HG02763 (cell line): ENCODE measurements around the gene LPCAT1.
"Not testable (repeated sequence)": the region's sequence is repeated elsewhere in the genome, so short reads cannot be mapped to it uniquely, and the experiment has no call there.

Experiments
- ATAC-seq: cut with Tn5 transposase; IDR thresholded peaks from one replicate; pipeline ENCODE4 v1.9.1; 2021; ENCODE audit warnings: mild to moderate bottlenecking, moderate library complexity; ENCODE audit not compliant: unreplicated experiment

Gene LPCAT1

DNA sequence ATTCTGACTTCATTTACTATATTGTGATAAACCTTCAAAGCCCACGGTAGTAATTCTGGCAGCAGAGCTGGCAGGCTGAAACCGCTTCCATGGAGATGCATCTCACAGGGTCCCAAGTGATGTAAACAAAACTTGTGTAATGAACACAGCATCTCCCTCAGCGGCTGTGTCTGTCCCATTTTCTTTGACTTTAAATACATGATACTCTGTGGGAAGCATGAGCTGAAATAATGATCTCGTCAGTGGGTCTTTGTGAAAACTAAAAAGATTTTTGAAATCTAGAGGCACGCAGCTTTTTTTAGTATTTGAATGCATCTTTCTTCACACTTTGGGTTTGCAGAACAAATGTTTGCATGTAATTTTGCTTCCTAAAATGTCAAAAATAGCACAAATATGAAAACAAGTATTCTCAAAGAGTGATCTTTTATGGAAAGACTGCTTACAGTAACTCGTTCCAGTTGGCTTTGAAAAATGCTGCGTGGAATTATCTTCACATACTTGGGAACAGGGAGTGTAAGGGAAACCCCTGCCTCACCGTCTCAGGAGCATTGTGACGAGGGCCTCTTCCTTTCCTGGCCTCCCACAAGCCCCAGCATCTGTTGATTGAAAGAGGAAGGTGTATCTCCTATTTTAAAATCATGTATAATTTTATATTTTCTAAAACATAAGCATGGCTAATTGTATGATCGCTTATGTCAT, 18.1 kb upstream of the LPCAT1 start:
- no peak for ATAC-seq

DNA sequence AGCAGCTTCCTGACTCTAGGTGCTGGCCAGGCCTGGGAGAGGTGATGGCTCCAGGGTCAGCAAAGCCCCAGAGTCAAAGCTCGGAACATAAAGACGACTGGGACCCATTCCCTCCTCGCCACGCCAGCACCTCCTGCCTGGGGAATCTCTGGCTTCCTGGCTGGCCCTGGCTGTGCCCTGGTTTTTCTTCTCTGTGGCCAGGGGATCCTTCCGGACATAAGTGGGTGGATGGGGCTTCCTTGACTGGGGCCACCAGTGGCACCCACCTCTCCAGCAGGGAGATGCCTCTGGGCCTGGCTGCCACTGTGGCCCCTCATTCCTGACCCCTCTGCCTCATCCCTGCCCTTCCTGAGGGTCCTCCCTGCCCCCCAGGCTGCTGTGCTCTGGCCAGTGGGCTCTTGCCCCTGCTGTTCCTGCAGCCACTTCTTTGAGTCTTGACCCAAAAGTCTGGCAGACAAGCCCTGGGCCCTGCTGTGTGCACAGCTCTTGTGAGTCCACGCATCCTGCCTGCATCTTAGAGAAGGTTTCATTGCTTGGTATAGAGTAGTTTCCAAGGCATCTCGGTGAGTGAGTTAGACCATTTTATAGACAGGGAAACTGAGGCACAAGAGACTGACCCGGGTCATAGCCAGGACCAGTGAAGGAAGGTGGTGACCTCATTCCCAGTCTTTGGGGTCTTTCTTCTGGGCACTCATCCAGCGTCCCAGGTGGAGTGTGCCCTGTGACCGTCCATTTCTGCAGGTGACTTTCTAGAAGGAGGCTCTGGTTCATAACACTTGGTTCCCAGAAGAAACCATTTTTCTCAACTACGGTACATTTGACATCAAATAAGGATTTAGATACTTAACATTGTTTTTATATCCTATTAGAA, 17.3 kb upstream of the LPCAT1 start:
- no peak for ATAC-seq

DNA sequence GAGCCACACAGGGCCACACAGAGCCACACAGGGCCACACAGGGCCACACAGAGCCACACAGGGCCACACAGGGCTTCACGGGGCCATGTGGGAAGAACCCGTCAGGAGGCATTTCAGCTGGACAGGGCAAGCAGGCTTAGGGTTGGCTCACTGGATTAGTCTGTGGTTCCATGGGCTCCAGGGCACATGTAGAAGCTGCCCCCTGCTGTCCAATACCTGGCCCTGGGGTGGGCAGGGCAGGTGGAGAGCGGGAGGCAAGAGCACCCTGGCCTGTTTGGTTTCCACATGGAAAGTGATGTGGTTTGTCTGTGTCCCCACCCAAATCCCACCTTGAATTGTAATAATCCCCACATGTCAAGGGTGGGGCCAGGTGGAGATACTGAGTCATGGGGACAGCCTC, 16.4 kb upstream of the LPCAT1 start:
- ATAC-seq, result no peak

DNA sequence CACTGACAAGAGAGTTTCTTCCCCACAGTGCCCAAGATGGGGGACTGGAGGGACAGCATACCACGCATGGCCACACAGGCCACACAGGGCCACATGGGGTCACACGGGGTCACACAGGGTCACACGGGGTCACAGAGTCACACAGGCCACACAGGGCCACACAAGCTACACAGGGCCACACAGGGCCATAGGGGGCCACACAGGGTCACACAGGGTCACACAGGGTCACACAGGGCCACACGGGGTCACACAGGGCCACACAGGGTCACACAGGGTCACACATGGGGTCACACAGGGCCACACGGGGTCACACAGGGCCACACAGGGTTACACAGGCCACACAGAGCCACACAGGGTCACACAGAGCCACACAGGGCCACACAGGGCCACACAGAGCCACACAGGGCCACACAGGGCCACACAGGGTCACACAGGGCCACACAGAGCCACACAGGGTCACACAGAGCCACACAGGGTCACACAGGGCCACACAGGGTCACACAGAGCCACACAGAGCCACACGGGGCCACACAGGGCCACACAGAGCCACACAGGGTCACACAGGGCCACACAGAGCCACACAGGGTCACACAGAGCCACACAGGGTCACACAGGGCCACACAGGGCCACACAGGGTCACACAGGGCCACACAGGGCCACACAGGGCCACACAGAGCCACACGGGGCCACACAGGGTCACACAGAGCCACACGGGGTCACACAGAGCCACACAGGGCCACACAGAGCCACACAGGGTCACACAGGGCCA, 15.8 kb upstream of the LPCAT1 start:
- not testable (repeated sequence) for ATAC-seq

DNA sequence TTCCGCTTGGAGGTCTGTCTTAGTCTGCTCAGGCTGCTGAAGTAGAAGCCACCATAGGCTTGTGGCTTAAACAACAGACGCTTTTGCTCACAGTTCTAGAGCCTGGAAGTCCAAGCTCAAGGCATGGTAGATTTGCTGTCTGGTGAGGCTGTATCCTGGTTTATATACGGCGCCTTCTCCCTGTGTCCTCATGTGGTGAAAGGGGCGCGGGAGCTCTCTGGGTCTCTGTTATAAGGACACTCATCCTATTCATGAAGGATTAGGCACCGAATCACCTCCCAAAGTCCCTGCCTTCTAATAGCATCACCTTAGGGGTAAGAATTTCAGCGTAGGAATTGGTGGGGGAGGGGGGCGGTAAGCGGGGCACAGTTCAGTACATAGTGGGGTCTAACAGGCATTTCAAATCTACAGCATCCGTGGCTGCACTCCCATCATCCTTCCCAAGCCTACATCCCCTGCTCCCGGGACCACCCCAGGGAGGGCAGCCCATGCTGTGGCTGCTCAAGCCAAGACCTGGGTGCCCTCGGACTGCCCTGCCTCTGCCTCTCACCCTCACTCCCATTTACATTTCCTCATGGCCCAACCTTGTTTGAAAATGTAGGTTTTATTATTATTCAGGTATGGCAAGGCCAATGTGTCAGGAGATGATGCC, 15.1 kb upstream of the LPCAT1 start:
- ATAC-seq, result no peak

DNA sequence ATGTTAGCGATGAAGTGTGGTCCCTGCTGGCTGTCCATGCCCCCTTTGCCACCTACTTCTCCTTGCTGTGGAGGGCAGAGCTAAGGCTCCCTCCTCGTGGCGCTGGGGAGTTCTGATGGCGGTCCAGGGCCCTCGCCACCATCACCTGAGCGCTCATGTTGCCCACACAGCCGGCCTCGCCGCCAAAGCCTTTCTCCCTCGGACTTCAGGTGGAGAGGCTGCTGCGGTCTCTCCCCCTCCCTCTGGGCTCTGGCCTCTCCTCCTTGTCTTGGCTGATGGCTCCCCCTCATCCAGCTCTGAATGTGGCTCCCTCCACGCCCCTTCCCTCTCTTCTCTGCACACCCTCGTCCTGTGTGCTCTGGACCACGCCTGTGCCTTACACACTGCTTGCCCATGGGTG, 14.5 kb upstream of the LPCAT1 start:
- ATAC-seq, result no peak

DNA sequence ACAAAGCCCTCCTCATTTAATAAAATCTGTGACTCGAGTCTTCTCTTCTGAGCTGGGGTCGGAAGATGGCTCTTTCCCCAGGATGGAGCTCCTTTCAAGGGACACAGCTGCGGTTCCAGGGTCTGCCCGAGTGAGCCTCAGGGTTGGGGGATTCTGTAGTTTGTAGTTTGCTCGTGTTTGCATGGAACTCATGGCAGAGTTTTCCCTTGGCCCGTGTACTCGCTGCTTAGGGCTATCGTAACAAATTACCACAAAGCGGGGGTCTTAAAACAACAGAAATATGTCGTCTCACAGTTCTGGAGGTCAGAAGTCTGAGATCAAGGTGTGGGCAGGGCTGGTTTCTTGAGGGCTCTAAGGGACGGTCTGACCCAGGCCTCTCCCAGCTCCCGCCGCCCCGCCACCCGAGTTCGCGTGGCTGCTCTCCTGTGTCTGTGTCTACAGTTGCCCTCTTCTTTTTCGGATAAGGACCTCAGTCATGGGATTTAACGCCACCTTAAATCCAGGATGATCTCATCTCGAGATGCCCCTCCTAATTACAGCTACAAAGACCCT, 13.9 kb upstream of the LPCAT1 start:
- ATAC-seq, result no peak

DNA sequence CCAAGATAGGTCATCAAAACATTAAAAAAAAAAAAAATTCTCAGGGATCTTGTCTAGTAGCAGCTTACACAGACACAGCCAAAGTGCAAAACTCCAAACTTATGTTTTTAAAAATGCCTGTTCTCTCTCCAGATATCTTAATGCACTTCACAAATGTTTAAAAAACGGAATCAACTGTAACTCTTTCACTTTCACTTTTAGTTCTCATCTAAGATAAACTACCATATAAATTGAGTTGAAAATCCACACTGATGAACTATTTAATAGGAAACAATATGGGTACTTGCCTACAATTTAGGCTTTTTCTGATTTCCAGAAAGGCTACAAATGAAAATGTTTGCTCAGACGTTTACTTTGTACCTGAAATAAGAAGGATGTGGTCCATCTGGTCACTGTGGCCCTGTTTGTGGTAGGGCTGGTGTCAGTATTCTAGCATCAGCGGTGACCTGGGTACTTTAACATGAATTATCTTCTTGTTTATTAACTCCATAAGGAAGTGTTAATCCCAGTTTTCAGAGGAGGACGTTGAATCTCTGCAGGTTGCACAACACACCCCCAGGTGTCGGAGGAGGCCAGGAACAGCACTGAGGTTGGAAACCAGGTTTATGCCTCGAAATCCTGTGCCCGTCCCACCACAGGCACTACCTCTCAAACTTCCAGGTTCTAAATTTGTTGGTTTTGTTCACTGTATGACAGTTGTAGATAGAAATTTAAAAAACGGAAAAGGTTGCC, 13.3 kb upstream of the LPCAT1 start:
- no peak for ATAC-seq

DNA sequence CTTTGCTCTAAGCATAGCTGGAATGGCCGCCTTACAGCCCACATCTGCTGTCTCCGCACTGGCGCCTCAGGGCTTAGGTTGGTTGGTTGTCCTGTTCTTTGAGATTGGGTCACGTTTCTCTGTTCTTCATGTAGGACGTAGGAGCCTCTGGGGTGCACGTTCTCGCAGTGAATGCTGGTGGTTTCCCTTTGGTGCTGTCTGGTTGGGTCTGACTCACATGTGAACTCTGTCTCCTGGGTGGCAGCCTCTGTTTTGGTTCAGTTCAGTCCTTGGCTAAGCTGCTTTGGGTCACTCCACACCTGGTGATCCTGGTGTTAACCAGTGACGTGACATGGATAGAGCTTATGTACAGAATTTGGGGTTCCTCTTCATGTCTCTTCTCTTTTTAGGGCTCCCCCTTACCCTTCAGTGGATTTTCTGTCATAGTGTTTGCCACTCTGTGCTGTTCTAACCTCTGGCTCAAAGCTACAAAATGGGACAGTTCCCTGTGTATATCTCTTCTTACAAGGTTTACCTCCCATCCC, 12.6 kb upstream of the LPCAT1 start:
- ATAC-seq, result peak; percentile 96

DNA sequence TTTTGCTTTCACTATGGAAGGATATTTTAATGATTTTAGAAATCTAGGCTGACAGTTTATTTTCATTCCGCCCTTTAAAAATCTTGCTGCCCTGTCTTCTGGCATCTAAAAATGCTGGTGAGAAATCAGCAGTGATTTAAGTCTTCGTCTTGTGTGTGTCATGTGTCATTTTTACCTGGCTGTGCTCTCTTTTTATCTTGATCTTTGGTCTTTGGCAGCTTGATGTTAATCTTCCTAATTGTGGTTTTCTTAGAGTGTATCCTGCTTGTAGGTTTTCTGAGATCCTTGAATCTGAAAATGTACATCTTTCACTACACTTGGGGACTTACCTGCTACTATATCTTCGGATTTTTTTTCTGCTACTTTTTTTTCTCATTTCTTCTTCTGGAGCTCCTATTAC, 11.9 kb upstream of the LPCAT1 start:
- ATAC-seq, result no peak

DNA sequence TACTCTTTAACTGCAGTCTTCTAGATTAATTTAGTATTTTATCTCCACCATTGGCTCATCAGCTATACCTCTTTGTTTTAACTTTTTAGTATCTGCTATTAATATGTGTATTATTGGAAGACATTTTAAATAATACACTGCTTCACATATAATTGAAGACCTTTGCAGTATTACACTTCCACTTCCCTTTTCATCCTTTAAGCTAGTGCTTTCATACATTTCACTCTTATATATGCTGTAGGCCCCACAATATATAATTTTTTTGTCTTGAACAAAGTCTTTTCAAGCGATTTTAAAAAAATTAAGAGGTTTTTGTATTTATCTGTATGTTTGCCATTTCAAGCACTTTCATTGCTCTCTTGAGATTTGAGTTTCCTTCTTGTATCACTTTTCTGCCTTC, 8.6 kb upstream of the LPCAT1 start:
- no peak for ATAC-seq

DNA sequence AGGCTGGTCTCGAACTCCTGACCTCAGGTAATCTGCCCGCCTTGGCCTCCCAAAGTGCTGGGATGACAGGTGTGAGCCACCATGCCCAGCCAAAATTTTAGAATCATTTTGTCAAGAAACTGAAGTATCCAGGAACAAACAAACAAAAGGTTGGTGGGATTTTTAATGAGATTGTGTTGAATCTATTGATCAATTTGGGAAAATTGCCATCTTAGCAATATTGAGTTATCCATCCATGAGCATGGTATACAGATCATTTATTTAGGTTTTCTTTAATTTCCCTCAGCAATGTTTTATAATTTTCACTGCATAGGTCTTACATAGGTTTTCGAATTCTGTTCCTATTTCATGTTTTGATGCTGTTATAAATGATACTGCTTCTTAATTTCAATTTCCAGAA, 5.7 kb upstream of the LPCAT1 start:
- ATAC-seq, result no peak

DNA sequence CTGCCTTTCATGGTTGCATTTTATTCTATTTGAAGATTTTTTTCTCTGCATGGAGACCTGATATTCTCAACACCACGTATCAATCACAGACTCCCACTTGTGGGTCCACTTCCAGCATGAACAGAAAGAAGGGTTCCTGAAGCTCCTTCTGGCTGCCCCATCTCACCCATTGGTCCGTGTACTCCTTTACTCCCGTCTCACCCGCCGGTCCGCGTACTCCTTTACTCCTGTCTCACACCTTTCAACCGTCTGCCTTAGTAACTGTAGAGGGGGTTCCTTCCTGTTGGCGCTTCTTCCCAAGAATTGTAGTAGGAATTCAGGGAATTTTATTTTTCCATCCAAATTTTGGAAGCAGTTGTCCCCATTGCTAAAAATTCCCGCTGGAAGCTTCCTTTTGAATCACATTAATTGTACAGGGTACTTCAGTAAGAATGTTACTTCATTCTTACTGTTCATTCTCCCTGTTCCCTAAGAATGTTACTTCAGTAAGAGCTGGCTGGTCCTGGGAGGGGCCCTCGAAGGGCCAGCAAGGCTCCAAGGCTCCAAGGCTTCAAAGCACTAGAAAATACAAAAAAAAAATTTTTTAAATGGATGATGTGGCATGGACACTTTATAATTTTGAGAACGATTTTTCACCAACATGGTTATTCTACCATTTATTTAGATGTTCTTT, 3.9 kb upstream of the LPCAT1 start:
- ATAC-seq, result no peak

DNA sequence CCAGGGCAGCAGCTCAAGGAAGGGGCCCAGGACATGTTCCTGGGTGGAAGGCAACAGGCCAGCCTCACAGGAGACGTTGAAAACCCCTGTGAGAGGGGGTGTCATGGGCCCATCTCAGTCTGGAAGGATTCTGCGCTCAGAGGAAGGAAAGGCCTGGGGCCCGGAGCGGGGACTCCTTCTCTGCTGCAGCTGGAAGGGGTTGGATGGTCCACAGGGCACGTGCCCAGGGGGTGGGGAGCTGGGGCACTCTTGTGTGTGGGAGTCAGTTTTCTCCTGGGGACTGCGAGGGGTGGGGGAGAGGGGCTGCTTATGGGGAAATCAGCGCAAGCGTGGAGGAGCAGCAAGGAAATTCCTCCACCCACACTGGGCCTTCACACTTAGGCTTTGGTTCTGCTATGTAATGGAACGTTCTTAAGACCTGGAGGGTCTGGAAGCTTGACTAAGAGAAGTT, 2.9 kb upstream of the LPCAT1 start:
- ATAC-seq, result no peak

DNA sequence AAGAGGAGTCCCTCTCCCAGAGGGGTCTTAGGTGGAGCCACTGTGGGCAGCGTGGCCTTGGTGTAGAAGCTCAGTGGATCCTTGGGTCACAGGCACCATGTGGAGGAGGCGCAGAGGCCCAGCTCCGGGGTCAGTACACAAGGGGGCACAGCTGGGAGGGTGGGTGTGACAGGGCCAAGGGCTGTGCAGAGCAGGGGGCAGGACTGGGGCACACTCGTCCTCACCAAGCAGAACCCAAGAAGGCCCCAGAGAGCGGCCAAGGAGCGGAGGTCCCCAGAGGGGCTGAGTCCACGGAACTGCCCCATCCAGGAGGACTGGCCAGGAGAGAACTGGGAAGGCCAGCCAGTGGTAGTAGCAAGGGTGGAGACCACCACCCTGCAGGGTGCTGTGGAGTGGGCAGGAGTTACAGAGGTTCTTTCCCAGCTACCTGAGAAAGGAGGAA, 2.5 kb upstream of the LPCAT1 start:
- no peak for ATAC-seq

DNA sequence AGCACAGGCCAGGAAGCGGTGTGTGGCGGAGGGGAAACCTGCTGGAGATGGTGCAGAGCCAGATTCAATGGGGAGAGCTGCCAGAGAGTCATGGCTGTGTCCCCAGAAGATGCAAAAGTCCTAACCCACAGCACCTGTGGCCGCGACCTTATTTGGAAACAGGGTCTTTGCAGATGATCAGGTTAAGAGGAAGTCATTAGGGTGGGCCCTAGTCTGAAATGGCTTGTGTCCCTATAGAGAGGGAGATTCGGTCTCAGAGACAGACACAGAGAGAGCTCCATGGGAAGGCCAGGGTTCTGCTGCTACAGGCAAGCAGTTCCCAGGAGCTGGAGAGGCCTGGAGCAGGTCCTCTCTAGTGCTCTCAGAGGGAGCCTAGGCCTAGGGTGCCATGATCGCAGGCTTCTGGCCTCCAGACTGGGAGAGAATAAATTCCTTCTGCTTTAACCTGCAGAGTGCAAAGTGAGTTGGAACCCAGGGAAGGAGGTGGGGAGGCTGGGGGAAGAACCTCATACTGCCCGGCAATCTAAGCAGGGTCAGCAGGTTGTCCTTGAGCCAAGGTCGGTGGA, 1.9 kb upstream of the LPCAT1 start:
- no peak for ATAC-seq

DNA sequence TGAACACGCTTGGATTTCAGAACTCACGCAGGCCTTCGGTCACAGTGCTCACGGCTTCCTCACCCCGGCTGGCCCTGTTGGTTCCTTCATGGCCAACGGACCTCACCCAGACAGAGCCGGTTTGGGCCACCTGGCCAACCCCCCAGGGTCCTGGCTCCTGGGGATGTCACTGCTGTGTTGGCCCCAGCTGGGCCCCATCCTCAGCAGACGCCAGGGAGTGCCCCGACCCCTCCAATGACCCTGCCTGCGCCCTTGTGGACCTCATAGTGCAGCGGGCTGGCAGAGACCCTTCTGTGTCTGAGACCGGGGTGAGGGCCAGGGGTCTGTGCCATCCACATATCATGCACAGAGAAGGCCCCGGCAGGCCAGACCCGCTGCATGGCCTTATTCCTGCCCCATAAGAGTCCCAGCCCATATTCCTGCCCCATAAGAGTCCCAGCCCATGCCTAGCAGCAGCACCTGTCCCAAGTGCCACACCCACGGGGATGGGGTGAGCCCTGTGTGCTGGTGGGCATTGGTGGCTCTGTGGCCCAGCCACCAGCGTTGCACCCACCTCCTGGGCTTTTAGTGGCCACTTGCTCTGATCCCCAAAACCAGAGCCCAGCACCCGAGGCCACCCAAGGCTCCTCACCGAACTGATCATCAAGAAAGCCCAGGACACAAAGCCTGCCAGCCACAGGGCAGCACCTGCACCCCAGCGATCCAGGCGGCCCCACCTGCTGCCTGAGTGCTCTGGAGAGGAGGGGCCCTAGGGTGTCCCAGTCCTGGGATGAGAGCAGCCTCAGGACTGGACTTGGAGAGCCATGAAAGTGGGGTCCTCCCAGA, 1.3 kb upstream of the LPCAT1 start:
- no peak for ATAC-seq

DNA sequence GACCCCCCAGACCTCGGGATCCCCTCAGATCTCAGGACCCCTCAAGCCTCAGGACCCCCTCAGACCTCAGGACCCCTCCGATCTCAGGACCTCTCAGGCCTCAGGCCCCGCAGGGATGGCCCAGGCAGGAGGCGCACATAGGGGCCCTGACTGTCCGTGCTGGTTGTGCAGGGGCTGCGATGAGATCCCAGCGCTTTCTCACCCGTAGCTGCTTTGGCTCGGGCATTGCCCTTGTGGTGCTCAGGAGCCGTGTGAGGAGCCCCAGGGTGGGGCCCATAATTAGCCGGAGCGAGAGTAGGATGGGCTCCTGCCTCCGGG, 680 bp upstream of the LPCAT1 start:
- no peak for ATAC-seq
